Activated CD8-positive, alpha-beta T cell treated with anti-CD3 and anti-CD28 coated beads for 36 hours (primary cell): ENCODE results near the gene DIAPH3. TPM values are rescaled to one million over a fixed set of nuclear protein-coding genes. Genes with fewer than 3 reads are reported as not detected.

Experiments used
- ATAC-seq: fragments of 200-7000 bp; cut with Tn5 transposase; one replicate; pipeline ENCODE4 v1.10.0; 2021; ENCODE audit warnings: mild to moderate bottlenecking, moderate library complexity
- CTCF ChIA-PET: fragments of 350-600 bp; sonication (Branson Sonifier 250); formaldehyde crosslinking; loops from one replicate; lab custom pipeline; 2021; ENCODE audit warnings: antibody characterized with exemption; lab: Charles Lee
- POLR2A ChIA-PET: fragments of 350-600 bp; sonication (Branson Sonifier 250); formaldehyde crosslinking; loops from one replicate; lab custom pipeline; 2021; ENCODE audit warnings: antibody characterized with exemption; lab: Charles Lee
- DNase-seq: peaks from one replicate; pipeline ENCODE4 v3.0.0-alpha.2; 2020
- H3K27ac Mint-ChIP-seq: one replicate; pipeline ENCODE4 v1.8.0; 2021; ENCODE audit warnings: mild to moderate bottlenecking, mixed read lengths
- H3K27me3 Mint-ChIP-seq: one replicate; pipeline ENCODE4 v1.8.0; 2021; ENCODE audit warnings: mixed read lengths
- H3K36me3 Mint-ChIP-seq: one replicate; pipeline ENCODE4 v1.8.0; 2021; ENCODE audit warnings: low read depth, mixed read lengths
- H3K4me1 Mint-ChIP-seq: one replicate; pipeline ENCODE4 v1.8.0; 2021; ENCODE audit warnings: low read depth, mixed read lengths
- H3K4me3 Mint-ChIP-seq: one replicate; pipeline ENCODE4 v1.8.0; 2021; ENCODE audit warnings: mild to moderate bottlenecking, moderate library complexity, mixed read lengths
- H3K9me3 Mint-ChIP-seq: one replicate; pipeline ENCODE4 v1.8.0; 2021; ENCODE audit warnings: mixed read lengths
- CTCF ChIP-seq: fragments of 200-600 bp; IDR thresholded peaks from one replicate; pipeline ENCODE4 v1.8.0; 2022; ENCODE audit warnings: antibody characterized with exemption, mild to moderate bottlenecking
- intact Hi-C: fragments of 100-400 bp; cut with micrococcal nuclease; formaldehyde crosslinking; loops from one replicate; pipeline ENCODE4 v1.10.0; 2022
- total RNA-seq, 2 experiments: library from RNA; stranded (reverse); gene quantifications; one replicate each; pipeline ENCODE4 v1.2.3, GENCODE V29; 2021

DIAPH3 gene
- total RNA-seq, 2 experiments from 2014 or later, result 23.0 to 25.4 TPM

- no peak for ATAC-seq
- intact Hi-C loops, result loop anchor here (2.0 kb wide), 1 partner anchor 288 kb away; no protein-coding TSS in a partner anchor
- no peaks in the 10 kb centered on the region for H3K4me1 Mint-ChIP-seq
- POLR2A ChIA-PET, result no interaction called here
- no peak for DNase-seq
- CTCF ChIA-PET, result interaction anchor here (0.8 to 4.4 kb wide), 8 partner anchors 9 to 650 kb away, joined by 3 to 22 read pairs (median 3); no protein-coding TSS in a partner anchor
- no peaks in the 10 kb centered on the region for H3K9me3 Mint-ChIP-seq
- H3K27me3 Mint-ChIP-seq, result no peaks in the 10 kb centered on the region
- no peak for TF ChIP-seq CTCF
- H3K4me3 Mint-ChIP-seq, result no peak overlapping the region
- no peaks in the 10 kb centered on the region for H3K36me3 Mint-ChIP-seq
- no peak overlapping the region for H3K27ac Mint-ChIP-seq
Observed at GRCh38 chr13:59679254-59679653, 484.5 kb downstream of the DIAPH3 start.

- ChIA-PET POLR2A (no interaction called here), CTCF (interaction anchor here (0.6 to 4.4 kb wide), 10 partner anchors 10 to 1976 kb away, joined by 3 to 22 read pairs (median 4); no protein-coding TSS in a partner anchor)
- Mint-ChIP-seq H3K4me3 (no peak overlapping the region), H3K9me3 (no peaks in the 10 kb centered on the region), H3K36me3 (no peaks in the 10 kb centered on the region), H3K4me1 (no peaks in the 10 kb centered on the region), H3K27me3 (no peaks in the 10 kb centered on the region), H3K27ac (no peak overlapping the region)
- DNase-seq (peak; percentile 5), ATAC-seq (peak; percentile 79)
- TF ChIP-seq CTCF, result peak; percentile 64
- intact Hi-C loops, result loop anchor here (2.0 kb wide), 1 partner anchor 287 kb away; no protein-coding TSS in a partner anchor
Observed at GRCh38 chr13:59677966-59678814, 485.5 kb downstream of the DIAPH3 start.

GRCh38 chr13:59677430-59677829 is 486.3 kb downstream of the DIAPH3 start:
- intact Hi-C loops, result no loop called here
- ChIA-PET CTCF (interaction anchor here (0.6 to 4.4 kb wide), 9 partner anchors 9 to 1975 kb away, joined by 3 to 22 read pairs (median 4); no protein-coding TSS in a partner anchor), POLR2A (no interaction called here)

GRCh38 chr13:59674616-59675015 is 489.1 kb downstream of the DIAPH3 start:
- no peaks in the 10 kb centered on the region for H3K36me3 Mint-ChIP-seq
- no peak for TF ChIP-seq CTCF
- no peak for ATAC-seq
- ChIA-PET CTCF (no interaction called here), POLR2A (no interaction called here)
- H3K4me1 Mint-ChIP-seq, result no peaks in the 10 kb centered on the region
- H3K27me3 Mint-ChIP-seq, result no peaks in the 10 kb centered on the region
- intact Hi-C loops, result no loop called here
- DNase-seq, result no peak
- H3K4me3 Mint-ChIP-seq, result no peak overlapping the region
- no peaks in the 10 kb centered on the region for H3K9me3 Mint-ChIP-seq
- no peak overlapping the region for H3K27ac Mint-ChIP-seq

More at GRCh38 chr13:59677430-59677829, 486.3 kb downstream of the DIAPH3 start:
- H3K9me3 Mint-ChIP-seq, result no peaks in the 10 kb centered on the region
- H3K27ac Mint-ChIP-seq, result no peak overlapping the region
- ATAC-seq, result no peak
- H3K4me1 Mint-ChIP-seq, result no peaks in the 10 kb centered on the region
- DNase-seq, result no peak
- H3K36me3 Mint-ChIP-seq, result no peaks in the 10 kb centered on the region
- H3K4me3 Mint-ChIP-seq, result no peak overlapping the region
- H3K27me3 Mint-ChIP-seq, result no peaks in the 10 kb centered on the region
- TF ChIP-seq CTCF, result no peak

- DNase-seq (no peak), ATAC-seq (no peak)
- no peak for TF ChIP-seq CTCF
- Mint-ChIP-seq H3K27ac (no peak overlapping the region), H3K36me3 (no peaks in the 10 kb centered on the region), H3K9me3 (no peaks in the 10 kb centered on the region), H3K4me3 (no peak overlapping the region), H3K27me3 (no peaks in the 10 kb centered on the region), H3K4me1 (no peaks in the 10 kb centered on the region)
- ChIA-PET POLR2A (no interaction called here), CTCF (interaction anchor here (1.2 kb wide), 1 partner anchor 9 kb away, joined by 3 read pairs; no protein-coding TSS in a partner anchor)
- intact Hi-C loops, result no loop called here
Observed at GRCh38 chr13:59673286-59673685, 490.4 kb downstream of the DIAPH3 start.
